Neutrophil (primary cell): ENCODE results near the gene RIOX2.
"Not testable (repeated sequence)": the region's sequence is repeated elsewhere in the genome, so short reads cannot be mapped to it uniquely, and the experiment has no call there.

Source experiments
- H3K27ac ChIP-seq: fragments of 200-600 bp; sonication (generic); 2 replicates; pipeline ENCODE4 v1.5.1; 2016; ENCODE audit warnings: mild to moderate bottlenecking, moderate library complexity
- H3K27me3 ChIP-seq: fragments of 200-600 bp; sonication (generic); 2 replicates; pipeline ENCODE4 v1.6.0; 2016; ENCODE audit warnings: mild to moderate bottlenecking
- H3K36me3 ChIP-seq: fragments of 200-600 bp; sonication (generic); 2 replicates; pipeline ENCODE4 v1.5.1; 2017
- H3K4me1 ChIP-seq, 2 experiments: fragments of 200-600 bp in 1 of 2; sonication (generic) in 1 of 2; 1 replicate in 1 of 2; 2 replicates in 1 of 2; pipeline versions ENCODE4 v1.5.1 to v1.6.1; 2013 to 2016; ENCODE audit warnings: low read depth in 1 of 2, low read length in 1 of 2, mild to moderate bottlenecking in 1 of 2, moderate library complexity in 1 of 2; ENCODE audit not compliant: control insufficient read depth in 1 of 2, insufficient read depth in 1 of 2
- H3K4me3 ChIP-seq, 2 experiments: fragments of 200-600 bp in 1 of 2; sonication (generic) in 1 of 2; 1 replicate in 1 of 2; 2 replicates in 1 of 2; pipeline ENCODE4 v1.5.1; 2013 to 2016; ENCODE audit warnings: low read depth in 1 of 2, low read length in 1 of 2, mild to moderate bottlenecking in 1 of 2, moderate library complexity in 1 of 2
- H3K9me3 ChIP-seq: fragments of 200-600 bp; sonication (generic); 2 replicates; pipeline ENCODE4 v1.5.1; 2016
- CTCF ChIP-seq: fragments of 200-600 bp; sonication (generic); IDR thresholded peaks from 2 replicates; pipeline ENCODE4 v1.5.1; 2016; ENCODE audit warnings: antibody characterized with exemption

The RIOX2 gene

GRCh38 chr3:98012979-98013378 lies 40.7 kb upstream of the RIOX2 start:
- H3K4me1 ChIP-seq, result no peaks in the 10 kb centered on the region
- no peak for TF ChIP-seq CTCF
- H3K27me3 ChIP-seq, result no peaks in the 10 kb centered on the region
- no peak overlapping the region for H3K27ac ChIP-seq
- no peak overlapping the region for H3K4me3 ChIP-seq
- no peaks in the 10 kb centered on the region for H3K9me3 ChIP-seq
- no peaks in the 10 kb centered on the region for H3K36me3 ChIP-seq

DNA sequence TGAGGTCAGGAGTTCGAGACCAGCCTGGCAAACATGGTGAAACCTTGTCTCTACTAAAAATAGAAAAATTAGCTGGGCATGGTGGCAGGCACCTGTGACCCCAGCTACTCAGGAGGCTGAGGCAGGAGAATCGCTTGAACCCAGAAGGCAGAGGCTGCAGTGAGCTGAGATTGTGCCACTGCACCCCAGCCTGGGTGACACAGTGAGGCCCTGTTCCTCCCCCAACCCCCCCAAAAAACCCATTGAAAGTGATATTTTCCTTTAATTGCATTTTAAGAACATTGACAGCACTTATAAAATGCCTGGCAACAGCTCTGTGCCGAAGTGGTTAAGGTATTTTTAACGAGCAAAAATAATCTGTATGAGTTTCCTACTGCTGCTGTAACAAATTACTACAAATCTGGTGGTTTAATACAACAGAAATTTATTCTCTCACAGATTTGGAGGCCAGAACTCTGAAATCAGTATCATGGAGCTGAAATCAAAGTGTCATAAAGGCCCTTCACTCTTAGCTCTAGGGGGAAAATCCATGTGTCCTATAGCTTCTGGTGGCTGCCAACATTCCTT lies 38.7 kb upstream of the RIOX2 start:
- not testable (repeated sequence) for H3K9me3 ChIP-seq, H3K4me3 ChIP-seq, H3K27me3 ChIP-seq, H3K27ac ChIP-seq, H3K4me1 ChIP-seq, H3K36me3 ChIP-seq

DNA sequence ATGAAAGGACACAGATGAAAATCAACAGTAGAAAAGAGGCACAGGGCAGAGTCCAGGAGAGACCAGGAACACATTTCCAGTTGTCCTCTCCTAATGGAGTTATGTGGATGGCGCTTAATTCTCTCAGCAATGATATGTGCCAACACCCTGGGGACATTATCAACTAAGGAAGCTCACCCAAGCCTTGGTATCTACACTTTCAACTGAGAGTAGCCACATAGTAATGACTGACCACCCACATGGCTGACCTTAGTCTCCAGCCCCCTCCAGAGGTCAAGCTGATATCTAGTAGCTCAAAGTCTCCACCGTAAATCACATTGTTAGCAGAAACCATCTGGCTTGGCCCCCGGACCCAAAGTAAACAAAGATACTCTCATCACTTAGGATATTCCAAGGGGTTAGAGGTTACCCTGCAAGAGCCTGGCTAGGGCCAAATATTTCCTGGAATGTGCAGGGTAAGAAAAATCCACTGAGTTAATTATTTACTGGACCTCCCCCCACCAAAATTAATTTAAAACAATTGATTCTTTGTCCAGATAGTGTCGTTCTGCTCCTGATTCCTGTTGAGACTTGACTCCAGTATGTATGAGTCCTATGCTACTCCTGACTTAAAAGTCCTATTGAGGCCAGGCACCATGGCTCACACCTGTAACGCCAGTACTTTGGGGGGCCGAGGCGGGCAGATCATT lies 38.1 kb upstream of the RIOX2 start:
- no peaks in the 10 kb centered on the region for H3K4me1 ChIP-seq
- H3K4me3 ChIP-seq, result no peak overlapping the region
- no peaks in the 10 kb centered on the region for H3K27me3 ChIP-seq
- H3K9me3 ChIP-seq, result no peaks in the 10 kb centered on the region
- H3K27ac ChIP-seq, result no peak overlapping the region
- H3K36me3 ChIP-seq, result no peaks in the 10 kb centered on the region
- TF ChIP-seq CTCF, result no peak

GRCh38 chr3:98008855-98009254 lies 36.6 kb upstream of the RIOX2 start:
- no peaks in the 10 kb centered on the region for H3K4me1 ChIP-seq
- TF ChIP-seq CTCF, result no peak
- no peaks in the 10 kb centered on the region for H3K9me3 ChIP-seq
- no peaks in the 10 kb centered on the region for H3K36me3 ChIP-seq
- H3K4me3 ChIP-seq, result no peak overlapping the region
- no peak overlapping the region for H3K27ac ChIP-seq
- H3K27me3 ChIP-seq, result no peaks in the 10 kb centered on the region

GRCh38 chr3:98005438-98005837 lies 33.2 kb upstream of the RIOX2 start:
- Histone ChIP-seq H3K27ac (no peak overlapping the region), H3K4me1 (no peaks in the 10 kb centered on the region)
- no peak for TF ChIP-seq CTCF

GRCh38 chr3:98004721-98005120 lies 32.5 kb upstream of the RIOX2 start:
- Histone ChIP-seq H3K27ac (no peak overlapping the region), H3K36me3 (no peaks in the 10 kb centered on the region), H3K27me3 (no peaks in the 10 kb centered on the region), H3K4me3 (no peak overlapping the region), H3K9me3 (no peaks in the 10 kb centered on the region), H3K4me1 (no peaks in the 10 kb centered on the region)
- no peak for TF ChIP-seq CTCF

More at GRCh38 chr3:98005438-98005837, 33.2 kb upstream of the RIOX2 start:
- no peaks in the 10 kb centered on the region for H3K27me3 ChIP-seq
- H3K9me3 ChIP-seq, result no peaks in the 10 kb centered on the region
- H3K36me3 ChIP-seq, result no peaks in the 10 kb centered on the region
- H3K4me3 ChIP-seq, result no peak overlapping the region
